KBM-7 (cell line): ENCODE measurements around the gene HTT.

Source experiments
- DNase-seq: peaks from one replicate; pipeline ENCODE4 v3.0.0-alpha.2; 2015
- in situ Hi-C: fragments of 300-500 bp; cut with MboI; formaldehyde crosslinking; loops from 2 replicates; pipeline ENCODE4 v1.14.3; 2020; ENCODE audit warnings: low sequenced_read_pairs, low pct_unique_long_range_greater_than_20kb, mixed read lengths

Gene HTT

DNA sequence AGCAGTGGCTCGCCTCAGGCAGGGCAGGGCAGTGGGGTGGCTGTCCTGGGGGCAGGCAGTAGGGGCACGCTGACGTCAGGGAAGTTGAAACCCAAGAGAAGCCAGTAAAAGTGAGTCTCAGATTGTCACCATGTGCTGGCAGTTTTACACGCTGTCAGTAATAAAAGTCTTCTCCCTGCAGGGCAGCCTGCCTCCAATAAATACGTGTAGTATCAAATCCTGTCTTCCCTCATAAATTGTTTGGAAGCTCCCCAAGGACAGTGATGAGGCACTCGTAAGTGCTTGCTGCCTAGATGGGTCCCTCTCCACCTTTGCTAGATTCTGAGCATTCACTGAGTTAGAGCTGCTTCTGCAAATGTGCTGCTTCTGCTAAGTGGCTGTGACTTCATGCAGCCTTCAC lies 113.6 kb downstream of the HTT start:
- in situ Hi-C loops: no loop called here
- DNase-seq: no peak

DNA sequence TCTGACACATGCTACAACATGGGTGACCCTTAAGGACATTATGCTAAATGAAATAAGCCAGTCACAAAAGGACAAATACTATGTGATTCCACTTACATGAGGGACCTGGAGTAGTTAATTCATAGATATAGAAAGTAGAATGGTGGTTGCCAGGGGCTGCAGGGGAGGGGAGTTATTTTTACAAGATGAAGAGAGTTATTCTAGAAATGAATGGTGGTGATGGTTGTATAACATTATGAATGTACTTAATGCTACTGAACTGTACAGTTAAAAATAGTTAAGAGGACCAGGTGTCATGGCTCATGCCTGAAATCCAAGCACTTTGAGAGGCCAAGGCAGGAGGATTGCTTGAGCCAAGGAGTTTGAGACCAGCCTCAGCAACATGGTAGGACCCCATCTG lies 115.0 kb downstream of the HTT start:
- no peak for DNase-seq
- in situ Hi-C loops: no loop called here

GRCh38 chr4:3190549-3190948 lies 116.1 kb downstream of the HTT start:
- in situ Hi-C loops: no loop called here
- DNase-seq: no peak

- in situ Hi-C loops: no loop called here
- no peak for DNase-seq
These were observed 117.7 kb downstream of the HTT start for GRCh38 chr4:3192188-3192587.

GRCh38 chr4:3192827-3193226 lies 118.3 kb downstream of the HTT start:
- in situ Hi-C loops: no loop called here
- no peak for DNase-seq

DNA sequence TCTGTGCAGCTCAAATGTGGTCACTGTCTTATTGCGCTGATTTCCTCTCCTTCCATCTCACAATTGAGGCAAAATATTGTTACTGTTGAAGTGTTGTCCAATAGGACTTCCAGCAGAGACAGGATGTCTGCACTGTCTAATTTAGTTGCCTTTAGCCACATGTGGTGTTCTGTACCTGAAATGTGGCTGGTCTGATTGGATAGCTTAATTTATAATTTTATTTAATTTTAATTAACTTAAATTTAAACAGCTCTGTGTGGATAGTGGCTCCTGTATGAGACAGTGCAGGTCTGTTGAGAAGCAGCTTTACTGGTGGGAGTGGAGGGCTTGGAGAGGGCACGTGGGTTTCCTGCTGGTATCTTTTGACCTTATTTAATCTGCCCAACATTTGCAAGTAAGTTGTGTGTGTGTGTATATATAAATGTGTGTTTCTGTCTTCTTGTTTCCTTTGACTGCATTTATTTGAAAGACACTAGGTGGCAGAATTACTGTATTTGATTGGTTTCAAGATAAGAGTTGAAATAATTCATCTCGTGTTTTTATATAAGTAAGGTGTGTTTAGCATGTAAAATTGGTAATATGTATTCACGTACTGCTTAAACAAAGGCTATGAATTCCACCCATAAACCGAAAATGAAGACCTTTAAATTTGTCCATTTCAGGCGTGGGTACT lies 119.2 kb downstream of the HTT start:
- peak; percentile 13 for DNase-seq

GRCh38 chr4:3196670-3197359 lies 122.3 kb downstream of the HTT start:
- no peak for DNase-seq
- in situ Hi-C loops: no loop called here

More for the DNA sequence above, 119.2 kb downstream of the HTT start:
- in situ Hi-C loops: no loop called here

DNA sequence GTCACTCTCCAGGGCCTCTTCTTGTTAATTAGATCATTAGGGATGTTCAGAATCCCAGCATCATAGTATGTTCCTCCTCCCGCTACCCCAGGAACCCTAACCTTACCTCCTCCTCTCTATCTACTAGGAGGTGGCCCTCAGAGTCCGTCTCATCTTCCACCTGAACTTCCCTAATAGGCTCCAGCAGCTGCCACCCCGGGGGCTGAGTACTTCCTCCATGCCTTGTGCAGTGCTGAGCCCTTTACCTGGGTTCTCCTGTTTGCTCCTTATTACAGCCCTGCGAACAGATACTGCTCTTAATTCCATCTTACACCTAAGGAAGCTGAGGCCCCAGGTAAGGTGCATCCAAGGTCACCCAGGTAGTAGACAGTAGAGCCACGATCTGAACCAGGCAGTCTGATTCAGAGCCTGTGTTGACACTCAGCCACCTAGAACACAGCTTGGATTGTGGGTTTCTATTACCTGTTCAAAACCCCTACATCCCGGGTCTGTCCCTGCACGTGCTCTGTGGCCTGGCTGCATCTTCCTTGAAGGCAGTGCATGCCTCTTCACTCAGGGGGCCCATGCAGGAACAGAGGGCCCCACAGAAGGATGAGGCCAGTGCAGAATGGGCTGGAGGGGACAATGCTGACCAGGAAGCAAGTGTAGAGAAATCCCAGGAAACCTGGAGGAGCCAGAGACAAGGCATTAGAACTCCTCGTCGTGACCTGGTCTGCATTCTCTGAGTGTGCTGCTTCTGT lies 123.1 kb downstream of the HTT start:
- no peak for DNase-seq
- in situ Hi-C loops: no loop called here

DNA sequence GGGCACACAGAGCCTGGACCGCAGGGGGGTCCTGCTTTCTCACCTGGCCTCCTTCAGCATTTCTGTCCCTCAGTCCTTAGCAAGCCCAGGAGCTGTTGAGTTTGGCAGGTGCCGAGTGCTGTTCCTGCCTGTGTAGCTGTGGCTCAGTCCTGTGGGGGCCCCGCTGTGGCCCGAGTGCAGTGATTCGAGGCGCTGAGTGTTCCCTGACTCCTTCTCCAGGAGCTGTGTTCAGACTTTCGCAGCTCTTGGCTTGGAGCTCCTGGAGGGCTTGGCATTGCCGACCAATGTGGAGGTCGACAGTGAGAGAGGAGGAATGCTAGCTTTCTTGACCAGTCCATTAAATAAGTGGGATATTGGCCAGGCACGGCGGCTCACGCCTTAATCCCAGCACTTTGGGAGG lies 124.4 kb downstream of the HTT start:
- no peak for DNase-seq
- in situ Hi-C loops: no loop called here

GRCh38 chr4:3199653-3200422 lies 125.4 kb downstream of the HTT start:
- in situ Hi-C loops: no loop called here
- no peak for DNase-seq

- no peak for DNase-seq
- in situ Hi-C loops: no loop called here
These were observed 126.1 kb downstream of the HTT start for GRCh38 chr4:3200423-3201090.

DNA sequence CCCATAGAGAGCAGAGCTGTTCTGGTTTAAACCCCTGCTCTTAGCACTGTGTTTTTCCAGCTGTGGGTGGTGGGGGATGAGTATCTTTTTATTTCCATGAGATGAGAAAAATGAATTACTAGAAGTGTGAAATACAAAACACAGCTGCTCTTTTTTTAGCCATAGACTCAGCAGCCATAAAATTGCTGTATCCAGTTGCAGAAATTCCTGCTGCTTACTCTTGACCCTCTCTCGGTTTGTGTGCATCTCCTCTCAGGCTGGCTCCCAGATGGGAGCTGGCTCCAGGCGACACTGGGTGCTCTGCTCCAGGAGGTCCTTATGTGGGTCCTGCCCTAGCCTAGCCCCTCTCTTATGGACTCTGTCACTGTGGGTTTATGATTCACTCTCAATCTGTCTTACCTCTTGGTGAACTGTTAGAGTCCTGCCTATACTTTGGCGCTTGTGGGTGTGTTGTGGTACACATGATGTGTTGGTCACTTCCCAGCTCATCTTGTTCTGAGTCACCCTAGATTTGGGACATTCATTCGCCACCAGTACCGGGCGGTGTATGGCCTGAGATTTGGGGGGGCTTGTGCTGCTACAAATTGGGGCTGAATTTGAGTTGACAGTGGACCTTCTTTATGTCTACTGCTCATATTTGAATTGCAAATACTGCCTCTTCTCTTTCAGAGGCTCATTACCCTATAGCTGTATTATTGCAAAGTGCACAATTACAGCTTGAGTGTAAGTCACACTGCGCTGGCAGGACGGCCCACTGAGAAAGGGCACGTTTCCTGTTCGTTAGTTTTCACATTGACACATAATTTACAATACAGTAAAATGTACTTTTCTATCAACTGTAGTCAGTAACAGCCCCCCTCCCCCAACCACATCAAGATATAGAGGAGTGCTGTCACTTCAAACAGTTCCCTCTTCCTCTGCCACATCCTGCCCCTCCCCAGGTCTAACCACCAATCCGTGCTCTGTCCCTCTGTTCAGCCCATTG lies 127.5 kb downstream of the HTT start:
- DNase-seq: peak; percentile 69
- in situ Hi-C loops: no loop called here

GRCh38 chr4:3202836-3203820 lies 128.6 kb downstream of the HTT start:
- no peak for DNase-seq
- in situ Hi-C loops: no loop called here

DNA sequence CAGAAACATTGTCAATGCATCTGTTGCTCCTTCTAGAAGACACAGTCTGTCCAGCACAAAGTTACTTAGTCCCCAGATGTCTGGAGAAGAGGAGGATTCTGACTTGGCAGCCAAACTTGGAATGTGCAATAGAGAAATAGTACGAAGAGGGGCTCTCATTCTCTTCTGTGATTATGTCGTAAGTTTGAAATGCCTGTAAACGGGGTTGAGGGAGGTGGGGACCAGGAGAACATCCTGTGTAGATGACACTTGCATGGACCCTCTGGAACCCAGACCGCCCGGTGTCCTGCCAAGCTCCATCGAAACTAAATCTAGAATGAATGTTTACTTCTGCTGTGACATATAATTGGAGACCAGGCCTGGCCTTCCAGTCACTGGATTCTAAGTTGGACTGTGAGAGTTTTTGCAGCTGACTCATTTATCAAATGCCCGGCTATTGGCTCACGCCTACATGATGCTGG lies 129.5 kb downstream of the HTT start:
- no peak for DNase-seq
- in situ Hi-C loops: no loop called here

DNA sequence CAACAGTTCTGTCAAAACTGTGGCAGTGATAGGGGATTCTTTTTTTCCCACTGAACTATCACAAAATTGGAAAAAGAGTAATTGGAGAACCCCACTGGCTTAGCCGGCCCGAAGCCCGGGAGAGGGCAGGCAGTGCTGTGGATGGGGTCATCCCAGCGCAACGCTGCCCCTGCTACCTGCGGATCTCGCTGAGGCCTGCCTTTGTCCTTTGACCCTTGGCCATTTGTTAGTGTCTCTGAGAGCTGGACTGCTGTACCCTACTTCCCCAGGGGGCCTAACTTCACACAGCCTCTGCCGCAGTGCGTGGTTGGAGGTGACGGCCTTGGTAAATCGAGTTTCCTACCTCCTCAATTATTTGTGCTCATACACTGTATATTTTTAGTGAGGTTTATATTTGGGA lies 131.5 kb downstream of the HTT start:
- DNase-seq: no peak
- in situ Hi-C loops: no loop called here

- in situ Hi-C loops: no loop called here
- DNase-seq: no peak
These were observed 132.1 kb downstream of the HTT start for GRCh38 chr4:3206439-3207100.
